SH-SY5Y (cell line): ENCODE results near the gene SCAF4.

ENCODE experiments used
- GATA2 ChIP-seq: IDR thresholded peaks from 2 replicates; pipeline ENCODE4 v1.6.1; 2011; ENCODE audit warnings: mild to moderate bottlenecking, low read depth, low read length
- GATA3 ChIP-seq: IDR thresholded peaks from 2 replicates; pipeline ENCODE4 v1.6.1; 2011; ENCODE audit warnings: low read depth, mild to moderate bottlenecking, low read length, moderate library complexity

GRCh38 chr21:31726407-31726806 lies 5.5 kb downstream of the SCAF4 start:
- TF ChIP-seq GATA2: no peak
- TF ChIP-seq GATA3: no peak
